Neural cell (in vitro differentiated cells): ENCODE results near the gene MEN1. TPM values are rescaled to one million over a fixed set of nuclear protein-coding genes. Genes with fewer than 3 reads are reported as not detected.
A peak's percentile ranks its signal among the peaks of the same experiment; 100 is the strongest.

Source experiments
- H2AFZ ChIP-seq: fragments of 200-600, 300-800 bp; sonication (generic), shearing (Covaris generic); 2 replicates; pipeline ENCODE4 v1.6.0; 2014; ENCODE audit warnings: low read depth, mild to moderate bottlenecking, antibody characterized with exemption, low read length, moderate library complexity
- H3F3A ChIP-seq: fragments of 200-600 bp; shearing (Covaris generic); 2 replicates; pipeline ENCODE4 v1.6.1; 2016; ENCODE audit warnings: mild to moderate bottlenecking, moderate library complexity, mixed read lengths, antibody characterized with exemption, low read length; ENCODE audit not compliant: insufficient read depth, poor library complexity, severe bottlenecking
- H3K27ac ChIP-seq: fragments of 200-600, 300-800 bp; sonication (generic), shearing (Covaris generic); 2 replicates; pipeline ENCODE4 v1.5.1; 2014; ENCODE audit warnings: mild to moderate bottlenecking, low read length, moderate library complexity
- H3K27me3 ChIP-seq: fragments of 300-800, 200-600 bp; sonication (generic), shearing (Covaris generic); 2 replicates; pipeline ENCODE4 v1.6.0; 2014; ENCODE audit warnings: mild to moderate bottlenecking, low read depth, low read length, moderate library complexity; ENCODE audit not compliant: insufficient read depth
- H3K36me3 ChIP-seq: fragments of 300-800, 200-600 bp; sonication (generic), shearing (Covaris generic); 2 replicates; pipeline ENCODE4 v1.5.1; 2014; ENCODE audit warnings: mild to moderate bottlenecking, antibody characterized with exemption, low read length, moderate library complexity; ENCODE audit not compliant: insufficient read depth
- H3K4me2 ChIP-seq: fragments of 300-800, 200-600 bp; sonication (generic), shearing (Covaris generic); 2 replicates; pipeline ENCODE4 v1.6.0; 2014; ENCODE audit warnings: mild to moderate bottlenecking, low read length
- H3K4me3 ChIP-seq: fragments of 300-800, 200-600 bp; sonication (generic), shearing (Covaris generic); 2 replicates; pipeline ENCODE4 v1.5.1; 2014; ENCODE audit warnings: mild to moderate bottlenecking, low read length, moderate library complexity
- H3K79me2 ChIP-seq: fragments of 200-600 bp; shearing (Covaris generic); replicated peaks from 2 replicates; pipeline ENCODE4 v1.6.0; 2014; ENCODE audit warnings: mild to moderate bottlenecking, low read length, moderate library complexity; ENCODE audit not compliant: insufficient read depth
- H3K9ac ChIP-seq: fragments of 300-800, 200-600 bp; sonication (generic), shearing (Covaris generic); 2 replicates; pipeline ENCODE4 v1.6.1; 2016; ENCODE audit warnings: mild to moderate bottlenecking, low read length, mixed read lengths
- H3K9me2 ChIP-seq: fragments of 200-600 bp; shearing (Covaris generic); 2 replicates; pipeline ENCODE4 v1.6.1; 2016; ENCODE audit warnings: mild to moderate bottlenecking, low read length, mixed read lengths; ENCODE audit not compliant: insufficient read depth
- H3K9me3 ChIP-seq: fragments of 200-600, 300-800 bp; sonication (generic), shearing (Covaris generic); 2 replicates; pipeline ENCODE4 v1.6.1; 2016; ENCODE audit warnings: mild to moderate bottlenecking, mixed run types, low read length, moderate library complexity, mixed read lengths
- H4K20me1 ChIP-seq: fragments of 200-600 bp; shearing (Covaris generic); 2 replicates; pipeline ENCODE4 v1.6.1; 2016; ENCODE audit warnings: mild to moderate bottlenecking, mixed run types; ENCODE audit not compliant: insufficient read depth
- CTCF ChIP-seq: fragments of 450-650 bp; IDR thresholded peaks from 2 replicates; pipeline ENCODE4 v1.5.1; 2014; ENCODE audit warnings: antibody characterized with exemption, mild to moderate bottlenecking, moderate library complexity; ENCODE audit not compliant: poor library complexity, severe bottlenecking
- EP300 ChIP-seq: fragments of 450-650 bp; conservative IDR thresholded peaks from 2 replicates; pipeline ENCODE4 v1.6.1; 2014; ENCODE audit warnings: antibody characterized with exemption, mild to moderate bottlenecking, moderate library complexity; ENCODE audit not compliant: poor library complexity, severe bottlenecking
- EZH2 ChIP-seq: fragments of 200-600, 300-800 bp; shearing (Covaris generic), sonication (generic); IDR thresholded peaks from 2 replicates; pipeline ENCODE4 v1.6.1; 2014; ENCODE audit warnings: antibody characterized with exemption, low read length, borderline replicate concordance, mild to moderate bottlenecking; ENCODE audit not compliant: insufficient read depth, poor library complexity, severe bottlenecking
- MXI1 ChIP-seq: fragments of 450-650 bp; conservative IDR thresholded peaks from 2 replicates; pipeline ENCODE4 v1.6.1; 2014; ENCODE audit warnings: antibody characterized with exemption, mild to moderate bottlenecking; ENCODE audit not compliant: poor library complexity, severe bottlenecking
- POLR2AphosphoS5 ChIP-seq: IDR thresholded peaks from 2 replicates; pipeline ENCODE4 v1.6.1; 2012
- RAD21 ChIP-seq: fragments of 450-650 bp; conservative IDR thresholded peaks from 2 replicates; pipeline ENCODE4 v1.6.1; 2014; ENCODE audit warnings: antibody characterized with exemption, mild to moderate bottlenecking, moderate library complexity
- SMC3 ChIP-seq: fragments of 450-650 bp; conservative IDR thresholded peaks from 2 replicates; pipeline ENCODE4 v1.6.1; 2014; ENCODE audit warnings: antibody characterized with exemption, mild to moderate bottlenecking, moderate library complexity; ENCODE audit not compliant: poor library complexity
- polyA plus RNA-seq: library from polyadenylated mRNA; depleted of rRNA; stranded (reverse); fragments of >200 nt; gene quantifications from 2 replicates; pipeline ENCODE4 v1.2.3, GENCODE V29; 2014
- TF ChIP-seq, protein P1 (sequence below): IDR thresholded peaks from 2 replicates; pipeline ENCODE4 v1.6.1; 2012; ENCODE audit warnings: borderline replicate concordance

The MEN1 gene
- polyA plus RNA-seq, 1 donor from 2014 or later, result 16.8 TPM

GRCh38 chr11:64767344-64768299 lies 42.7 kb downstream of the MEN1 start:
- no peak overlapping the region for H3K9ac ChIP-seq
- no peak for TF ChIP-seq MXI1
- TF ChIP-seq SMC3, result peak; percentile 71
- TF ChIP-seq, protein P1, sequence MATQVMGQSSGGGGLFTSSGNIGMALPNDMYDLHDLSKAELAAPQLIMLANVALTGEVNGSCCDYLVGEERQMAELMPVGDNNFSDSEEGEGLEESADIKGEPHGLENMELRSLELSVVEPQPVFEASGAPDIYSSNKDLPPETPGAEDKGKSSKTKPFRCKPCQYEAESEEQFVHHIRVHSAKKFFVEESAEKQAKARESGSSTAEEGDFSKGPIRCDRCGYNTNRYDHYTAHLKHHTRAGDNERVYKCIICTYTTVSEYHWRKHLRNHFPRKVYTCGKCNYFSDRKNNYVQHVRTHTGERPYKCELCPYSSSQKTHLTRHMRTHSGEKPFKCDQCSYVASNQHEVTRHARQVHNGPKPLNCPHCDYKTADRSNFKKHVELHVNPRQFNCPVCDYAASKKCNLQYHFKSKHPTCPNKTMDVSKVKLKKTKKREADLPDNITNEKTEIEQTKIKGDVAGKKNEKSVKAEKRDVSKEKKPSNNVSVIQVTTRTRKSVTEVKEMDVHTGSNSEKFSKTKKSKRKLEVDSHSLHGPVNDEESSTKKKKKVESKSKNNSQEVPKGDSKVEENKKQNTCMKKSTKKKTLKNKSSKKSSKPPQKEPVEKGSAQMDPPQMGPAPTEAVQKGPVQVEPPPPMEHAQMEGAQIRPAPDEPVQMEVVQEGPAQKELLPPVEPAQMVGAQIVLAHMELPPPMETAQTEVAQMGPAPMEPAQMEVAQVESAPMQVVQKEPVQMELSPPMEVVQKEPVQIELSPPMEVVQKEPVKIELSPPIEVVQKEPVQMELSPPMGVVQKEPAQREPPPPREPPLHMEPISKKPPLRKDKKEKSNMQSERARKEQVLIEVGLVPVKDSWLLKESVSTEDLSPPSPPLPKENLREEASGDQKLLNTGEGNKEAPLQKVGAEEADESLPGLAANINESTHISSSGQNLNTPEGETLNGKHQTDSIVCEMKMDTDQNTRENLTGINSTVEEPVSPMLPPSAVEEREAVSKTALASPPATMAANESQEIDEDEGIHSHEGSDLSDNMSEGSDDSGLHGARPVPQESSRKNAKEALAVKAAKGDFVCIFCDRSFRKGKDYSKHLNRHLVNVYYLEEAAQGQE, result no peak
- no peak for TF ChIP-seq EZH2
- no peak for TF ChIP-seq EP300
- TF ChIP-seq CTCF, result peak; percentile 69
- peak; percentile 56 for TF ChIP-seq RAD21
- TF ChIP-seq POLR2AphosphoS5, result no peak
- H3K27me3 ChIP-seq, result no peaks in the 10 kb centered on the region
- no peaks in the 10 kb centered on the region for H3K9me2 ChIP-seq
- H4K20me1 ChIP-seq, result peaks cover 25% of the 10 kb centered on the region
- H3K4me2 ChIP-seq, result no peak overlapping the region
- H3K4me3 ChIP-seq, result no peak overlapping the region
- no peak overlapping the region for H3K27ac ChIP-seq
- H2AFZ ChIP-seq, result no peak overlapping the region
- H3K36me3 ChIP-seq, result peaks cover 28% of the 10 kb centered on the region
- H3F3A ChIP-seq, result no peaks in the 10 kb centered on the region
- no peaks in the 10 kb centered on the region for H3K9me3 ChIP-seq
- H3K79me2 ChIP-seq, result peaks cover 16% of the 10 kb centered on the region

DNA sequence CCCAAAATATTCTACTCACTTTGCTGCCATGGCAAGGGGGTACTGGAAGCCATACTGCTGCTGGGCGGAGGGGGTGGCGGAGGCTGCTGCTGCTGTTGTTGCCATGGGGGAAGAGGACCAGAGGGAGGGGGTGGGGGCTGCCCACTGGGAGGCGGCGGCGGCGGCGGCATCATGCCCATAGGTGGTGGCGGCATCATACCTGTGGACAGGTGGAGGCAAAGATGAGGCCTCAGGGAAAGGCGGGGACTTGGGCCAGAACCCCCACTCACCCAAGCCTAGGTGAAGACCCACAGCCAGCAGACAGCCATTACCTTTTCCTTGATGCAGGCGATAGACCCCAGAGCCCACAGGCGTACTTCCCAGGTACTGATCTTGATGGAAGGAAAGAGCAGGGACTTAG lies 43.5 kb downstream of the MEN1 start:
- no peaks in the 10 kb centered on the region for H3K9me3 ChIP-seq
- peaks cover 8% of the 10 kb centered on the region for H3K79me2 ChIP-seq
- TF ChIP-seq SMC3, result no peak
- TF ChIP-seq, protein P1, result no peak
- no peak for TF ChIP-seq CTCF
- no peak for TF ChIP-seq EP300
- no peak for TF ChIP-seq POLR2AphosphoS5
- TF ChIP-seq RAD21, result no peak
- no peak overlapping the region for H3K4me2 ChIP-seq
- no peaks in the 10 kb centered on the region for H3K27me3 ChIP-seq
- H3K27ac ChIP-seq, result no peak overlapping the region
- peaks cover 17% of the 10 kb centered on the region for H4K20me1 ChIP-seq
- no peak overlapping the region for H2AFZ ChIP-seq
- no peaks in the 10 kb centered on the region for H3F3A ChIP-seq
- no peaks in the 10 kb centered on the region for H3K9me2 ChIP-seq
- H3K4me3 ChIP-seq, result no peak overlapping the region
- no peak overlapping the region for H3K9ac ChIP-seq
- peaks cover 28% of the 10 kb centered on the region for H3K36me3 ChIP-seq
